GM21576 (cell line): ENCODE results near the gene LGI4.
"Not testable (repeated sequence)": the region's sequence is repeated elsewhere in the genome, so short reads cannot be mapped to it uniquely, and the experiment has no call there.

Source experiments
- ATAC-seq: cut with Tn5 transposase; IDR thresholded peaks from one replicate; pipeline ENCODE4 v1.9.1; 2021; ENCODE audit warnings: mild to moderate bottlenecking, moderate library complexity; ENCODE audit not compliant: unreplicated experiment

The LGI4 gene

DNA sequence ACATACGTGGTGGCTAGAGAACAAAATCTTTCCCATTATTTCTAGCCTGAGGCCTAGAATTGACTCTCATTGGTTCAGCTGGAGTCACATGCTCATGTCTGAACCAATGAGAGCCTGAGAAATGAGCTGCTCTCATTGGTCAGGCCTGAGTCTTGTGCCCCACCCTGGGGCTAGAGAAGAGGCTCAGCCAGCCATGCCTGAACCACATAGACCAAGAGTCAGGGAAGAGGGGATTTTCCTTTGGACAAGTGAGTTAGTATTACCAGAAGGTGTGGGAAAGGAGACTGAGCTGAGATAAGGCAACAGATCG, 26.5 kb upstream of the LGI4 start:
- no peak for ATAC-seq

DNA sequence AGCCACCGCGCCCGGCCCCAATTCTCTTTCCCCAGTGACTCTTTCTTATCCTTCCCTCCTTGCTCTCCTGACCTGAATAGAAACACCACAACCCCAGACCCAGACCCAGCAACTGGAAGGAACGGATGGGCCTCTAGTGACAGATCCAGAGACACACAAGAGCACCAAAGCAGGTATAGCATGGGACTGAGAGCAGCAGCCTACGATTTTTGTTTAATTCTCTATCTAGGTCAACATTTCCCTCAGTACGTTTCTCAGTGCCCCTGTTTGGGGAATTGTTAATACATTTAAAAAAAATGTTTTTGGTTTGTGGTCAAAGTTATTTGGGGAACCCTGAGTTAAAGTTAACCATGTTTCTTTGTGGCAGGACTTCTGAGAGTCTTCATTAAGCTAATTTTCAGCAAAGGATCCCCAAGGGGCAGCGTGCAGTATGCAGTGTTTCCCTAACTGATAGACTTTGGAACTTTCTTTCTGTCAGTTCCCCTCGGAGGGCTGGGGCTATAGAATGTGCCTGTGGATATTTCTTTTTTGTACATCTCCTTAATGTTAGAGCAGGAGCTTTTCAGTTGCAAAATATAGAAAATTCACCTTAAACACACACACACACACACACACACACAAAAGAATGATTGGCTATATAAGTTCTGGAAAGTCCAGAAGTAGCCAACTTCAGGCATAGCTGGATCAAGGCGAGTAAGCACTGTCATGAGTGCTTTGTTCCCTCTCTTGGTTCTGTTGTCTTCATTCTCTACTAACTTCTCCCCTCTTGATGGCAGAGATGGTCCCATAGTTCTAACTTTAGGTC, 26.0 kb upstream of the LGI4 start:
- ATAC-seq = no peak

DNA sequence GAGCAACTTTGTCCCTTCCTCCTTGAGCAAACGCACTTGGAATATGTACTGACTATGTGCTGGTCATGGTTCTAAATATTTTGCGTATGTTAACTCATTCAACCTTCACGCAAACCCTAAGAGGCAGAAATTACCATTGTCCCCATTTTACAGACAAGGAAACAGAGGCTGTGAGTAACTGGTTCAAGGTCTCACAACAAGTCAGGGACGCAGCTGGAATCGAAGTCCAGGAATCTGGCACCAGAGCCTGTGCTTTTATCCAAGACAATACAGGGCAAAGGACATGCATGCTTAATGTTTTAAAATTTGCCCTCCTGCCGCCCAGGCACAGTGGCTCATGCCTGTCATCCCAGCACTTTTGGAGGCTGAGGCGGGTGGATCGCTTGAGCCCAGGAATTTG, 24.7 kb upstream of the LGI4 start:
- ATAC-seq = no peak

DNA sequence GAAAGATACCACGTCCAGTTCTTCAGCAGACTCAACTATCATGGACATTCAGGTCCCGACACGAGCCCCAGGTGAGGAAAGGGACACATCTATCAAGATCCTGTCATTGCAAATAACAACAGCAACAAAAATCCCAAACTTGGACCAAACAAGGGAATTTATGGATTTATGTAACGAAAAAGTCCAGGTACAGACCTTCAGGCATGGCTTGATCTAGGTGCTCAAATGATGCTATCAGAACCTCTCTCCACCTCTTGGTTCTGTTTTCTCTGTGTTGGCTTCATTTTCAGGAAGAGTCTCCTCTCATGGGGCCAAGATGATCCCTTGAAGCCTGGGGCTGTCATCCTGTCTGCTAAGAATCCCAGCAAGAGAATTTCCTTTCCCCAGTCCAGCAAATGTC, 22.6 kb upstream of the LGI4 start:
- ATAC-seq = no peak

DNA sequence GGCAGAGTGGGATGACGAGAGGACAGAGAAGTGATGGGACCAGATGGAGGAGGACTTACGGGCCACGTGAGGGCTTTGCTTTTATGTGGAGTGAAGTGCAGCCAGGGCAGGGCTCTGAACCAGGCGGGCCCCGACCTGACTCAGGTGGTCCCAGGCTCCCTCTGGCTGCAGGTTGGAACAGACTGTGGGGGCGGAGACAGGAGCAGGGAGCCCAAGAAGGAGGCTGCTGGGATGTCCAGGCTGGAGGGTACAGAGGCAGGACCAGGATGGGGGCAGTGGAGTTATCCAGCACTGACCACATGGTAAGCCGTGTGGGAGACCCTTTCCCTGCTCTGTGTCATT, 21.8 kb upstream of the LGI4 start:
- no peak for ATAC-seq

DNA sequence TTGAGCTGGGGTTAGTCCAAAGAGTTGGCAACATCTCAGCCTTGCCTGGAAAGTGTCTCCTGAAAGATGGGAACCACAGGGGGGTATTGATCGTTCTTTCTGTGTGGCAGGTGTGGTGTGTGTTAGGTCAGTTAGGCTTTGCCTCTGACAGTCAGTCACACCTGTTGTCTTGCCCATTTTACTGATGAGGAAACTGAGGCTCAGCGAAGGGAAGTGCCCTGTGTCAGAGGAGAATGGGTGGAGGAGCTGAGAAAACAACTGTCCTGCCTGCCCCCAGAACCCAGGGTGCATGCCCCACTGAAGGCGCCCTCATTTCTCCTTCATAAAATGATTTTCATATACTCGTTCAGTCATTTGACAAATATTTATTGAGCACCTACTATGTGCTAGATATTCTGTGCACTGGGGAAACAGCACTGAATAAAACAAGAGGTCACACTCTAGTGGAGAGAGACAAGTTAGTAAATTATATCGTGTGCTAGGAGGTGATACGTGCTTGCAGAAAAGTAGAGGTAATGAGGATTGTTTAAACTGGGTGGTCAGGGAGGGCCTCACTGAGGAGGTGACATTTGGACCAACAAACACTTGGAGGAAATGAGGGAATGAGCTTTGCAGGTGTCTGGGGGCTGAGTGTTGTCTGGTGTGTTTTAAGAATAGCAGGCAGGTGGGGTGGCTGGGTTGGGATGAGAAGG, 21.3 kb upstream of the LGI4 start:
- no peak for ATAC-seq

DNA sequence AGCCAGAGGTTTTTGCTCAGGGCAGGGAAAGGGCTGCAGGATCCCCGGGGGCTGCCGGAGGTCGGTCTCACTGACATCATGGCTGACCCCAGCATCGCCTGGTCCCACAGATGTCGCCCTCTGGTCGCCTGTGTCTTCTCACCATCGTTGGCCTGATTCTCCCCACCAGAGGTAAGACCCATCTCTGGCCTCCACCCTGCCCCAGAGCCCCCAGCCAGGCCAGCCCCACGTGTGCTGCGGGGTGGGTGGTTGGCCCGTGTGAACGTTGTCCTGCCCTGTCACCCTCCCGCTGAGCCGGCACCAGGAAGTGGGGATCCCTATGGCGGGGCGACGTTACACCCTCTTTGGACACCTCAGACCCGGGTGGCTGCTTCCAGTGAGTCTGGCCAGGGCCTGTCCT, 20.6 kb upstream of the LGI4 start:
- ATAC-seq = no peak

DNA sequence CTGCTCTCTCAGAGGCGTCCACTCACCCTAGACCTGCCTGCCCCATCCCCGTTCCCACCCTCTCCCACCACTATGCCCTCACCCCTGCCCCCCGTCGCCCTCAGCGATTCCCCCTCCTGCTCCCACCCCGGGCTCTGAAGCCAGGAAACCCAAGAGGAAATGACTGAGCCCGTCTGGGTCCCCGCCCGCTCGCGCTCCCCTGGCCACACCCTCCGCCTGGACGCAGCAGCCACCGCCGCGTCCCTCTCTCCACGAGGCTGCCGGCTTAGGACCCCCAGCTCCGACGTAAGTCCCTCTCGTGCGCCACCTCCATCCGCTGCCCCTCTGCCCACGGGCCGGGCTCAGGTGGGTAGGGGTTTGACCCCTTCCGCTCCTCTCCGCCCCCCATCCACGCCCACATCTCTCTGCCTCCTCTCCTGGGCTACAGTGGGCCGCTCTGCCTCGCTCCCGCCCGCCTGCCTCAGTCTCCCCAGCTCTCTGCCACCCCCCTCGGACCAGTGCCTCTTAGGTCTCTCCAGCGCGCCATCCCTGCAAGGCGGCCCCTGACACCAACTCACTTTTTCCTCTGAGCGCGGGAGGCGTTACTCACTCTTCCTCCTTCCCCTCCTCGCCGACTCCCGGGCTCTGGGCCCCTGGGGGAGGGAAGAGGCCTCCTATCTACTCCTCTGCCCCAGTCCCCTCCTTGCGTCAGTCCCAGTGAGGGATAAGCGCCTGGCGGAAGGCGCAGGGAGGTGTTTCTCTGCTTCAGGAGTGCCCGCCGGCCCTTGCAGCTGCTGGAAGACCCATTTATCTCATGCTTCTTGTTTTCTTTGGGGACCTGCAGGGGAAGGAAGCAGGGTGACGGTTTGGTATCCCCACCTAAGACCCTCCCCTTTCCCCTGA, 19.9 kb upstream of the LGI4 start, which contains the start of gene FXYD5:
Gene FXYD5, plus strand, starts transcription at position 211 of the 882 bp plus-strand sequence. CDS start 816 bp downstream, outside the sequence.
- no peak for ATAC-seq

DNA sequence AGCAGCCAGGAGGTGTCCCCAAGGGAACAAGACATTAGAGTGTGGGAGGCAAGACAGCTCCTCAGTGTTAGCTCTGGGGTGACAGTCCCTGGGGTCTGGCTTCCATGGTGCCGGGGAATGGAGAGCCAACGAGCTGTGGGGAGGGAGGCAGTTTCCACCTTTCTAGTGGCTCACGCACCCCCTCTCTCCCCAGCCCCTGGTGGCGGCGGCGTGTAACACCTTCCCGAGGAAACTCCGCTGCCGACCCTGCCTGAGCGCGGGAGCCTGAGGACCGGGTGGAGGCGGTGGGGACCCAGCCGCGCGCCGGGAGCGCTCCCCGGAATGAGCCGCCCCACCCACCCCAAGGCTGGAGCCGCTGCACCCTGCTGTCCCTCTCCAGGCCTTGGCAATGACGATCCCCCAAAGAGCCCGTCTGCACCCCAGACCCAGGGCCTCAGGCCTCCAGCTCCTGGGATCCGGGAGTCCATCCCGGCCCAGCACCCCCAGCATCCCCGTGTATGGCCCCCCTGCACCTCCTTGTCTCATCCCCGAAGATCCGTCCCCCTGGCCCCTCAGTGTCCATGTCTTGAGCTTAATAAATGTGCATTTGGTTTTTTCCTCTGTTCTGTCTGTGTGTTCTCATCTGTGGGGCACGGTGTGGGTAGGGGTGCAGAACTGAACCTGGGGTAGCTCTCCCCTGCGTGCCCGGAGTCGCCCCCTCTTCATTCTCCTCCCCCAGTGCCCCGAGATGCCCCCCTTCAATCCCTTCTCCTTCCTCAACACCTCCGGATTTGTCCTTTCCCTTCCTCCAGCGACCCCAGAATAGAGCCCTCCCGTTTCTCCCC, 19.1 kb upstream of the LGI4 start:
- no peak for ATAC-seq

DNA sequence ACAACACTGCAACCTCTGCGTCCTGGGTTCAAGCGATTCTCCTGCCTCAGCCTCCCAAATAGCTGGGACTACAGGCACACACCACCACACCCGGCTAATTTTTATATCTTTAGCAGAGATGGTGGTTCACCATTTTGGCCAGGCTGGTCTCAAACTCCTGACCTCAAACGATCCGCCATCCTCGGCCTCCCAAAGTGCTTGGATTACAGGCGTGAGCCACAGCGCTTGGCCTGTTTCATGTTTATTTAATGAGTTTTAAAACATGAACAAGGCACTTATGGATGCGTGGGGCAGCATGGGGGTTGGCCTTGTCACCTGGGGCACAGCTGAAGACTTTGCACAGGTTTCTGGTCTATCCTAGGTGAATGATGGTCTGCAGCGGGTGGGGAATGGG, 18.3 kb upstream of the LGI4 start:
- ATAC-seq = not testable (repeated sequence)

DNA sequence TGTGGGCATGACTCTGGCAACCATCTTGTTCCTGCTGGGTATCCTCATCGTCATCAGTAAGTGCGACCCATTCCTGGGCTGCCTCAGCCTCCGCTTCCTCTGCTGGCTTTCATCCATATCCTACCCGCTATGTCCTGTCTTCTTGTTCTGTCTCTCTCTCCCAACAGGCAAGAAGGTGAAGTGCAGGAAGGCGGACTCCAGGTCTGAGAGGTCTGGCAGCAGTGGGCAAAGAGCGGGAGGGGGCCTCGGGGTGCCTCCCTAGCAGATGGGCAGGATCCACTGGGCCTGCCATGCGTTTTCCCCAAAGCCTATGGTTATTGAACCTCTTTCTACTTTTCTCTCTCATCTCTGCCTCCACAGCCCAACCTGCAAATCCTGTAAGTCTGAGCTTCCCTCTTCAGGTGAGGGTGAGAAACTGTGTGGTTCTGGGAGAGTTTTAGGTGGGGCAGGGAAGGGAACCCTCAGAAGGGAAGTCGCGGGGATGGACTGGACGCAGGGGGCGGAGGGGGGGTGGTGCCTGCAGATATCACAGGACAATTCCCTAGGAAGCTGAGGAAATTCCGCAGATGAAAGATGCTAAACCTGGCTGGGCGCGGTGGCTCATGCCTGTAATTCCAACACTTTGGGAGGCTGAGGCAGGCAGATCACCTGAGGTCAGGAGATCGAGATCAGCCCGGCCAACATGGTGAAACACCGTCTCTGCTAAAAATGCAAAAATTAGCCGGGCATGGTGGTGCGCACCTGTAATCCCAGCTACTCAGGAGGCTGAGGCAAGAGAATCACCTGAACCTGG, 16.6 kb upstream of the LGI4 start:
- no peak for ATAC-seq

DNA sequence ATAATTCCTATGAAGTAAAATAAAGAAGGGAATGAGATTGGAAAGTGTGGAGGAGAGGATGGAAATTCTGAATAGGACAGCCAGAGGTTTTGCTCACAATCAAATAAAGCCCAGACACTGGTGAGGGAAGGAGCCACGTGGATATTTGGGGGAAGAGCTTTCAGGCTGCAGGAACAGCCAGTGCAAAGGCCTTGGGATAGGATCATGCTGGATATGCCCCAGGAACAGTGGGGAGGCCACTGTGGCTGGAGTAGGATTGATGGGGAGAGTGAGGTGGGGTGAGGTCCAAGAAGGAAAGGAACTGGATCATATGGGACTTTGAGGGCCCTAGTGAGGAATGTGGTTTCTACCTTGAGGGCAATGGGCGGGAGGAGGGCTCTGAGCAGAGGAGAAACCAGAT, 15.6 kb upstream of the LGI4 start:
- no peak for ATAC-seq

DNA sequence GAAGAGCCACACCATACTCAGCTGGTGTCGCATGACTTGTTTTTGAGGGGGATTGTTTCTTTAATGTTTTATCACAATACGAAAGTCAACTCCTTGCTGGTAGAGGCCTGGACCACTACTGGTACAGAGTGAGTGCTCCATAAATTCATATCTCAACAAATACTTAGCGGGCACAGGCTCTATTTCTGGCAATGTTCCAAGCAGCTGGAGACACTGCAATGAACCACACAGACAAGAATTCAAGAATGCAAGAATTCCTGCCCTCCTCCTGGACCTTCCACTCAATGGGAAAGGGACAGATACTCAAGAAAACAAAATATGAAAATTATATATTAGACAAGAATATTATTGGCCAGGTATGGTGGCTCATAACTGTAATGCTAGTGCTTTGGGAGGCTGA, 14.6 kb upstream of the LGI4 start:
- ATAC-seq = no peak

DNA sequence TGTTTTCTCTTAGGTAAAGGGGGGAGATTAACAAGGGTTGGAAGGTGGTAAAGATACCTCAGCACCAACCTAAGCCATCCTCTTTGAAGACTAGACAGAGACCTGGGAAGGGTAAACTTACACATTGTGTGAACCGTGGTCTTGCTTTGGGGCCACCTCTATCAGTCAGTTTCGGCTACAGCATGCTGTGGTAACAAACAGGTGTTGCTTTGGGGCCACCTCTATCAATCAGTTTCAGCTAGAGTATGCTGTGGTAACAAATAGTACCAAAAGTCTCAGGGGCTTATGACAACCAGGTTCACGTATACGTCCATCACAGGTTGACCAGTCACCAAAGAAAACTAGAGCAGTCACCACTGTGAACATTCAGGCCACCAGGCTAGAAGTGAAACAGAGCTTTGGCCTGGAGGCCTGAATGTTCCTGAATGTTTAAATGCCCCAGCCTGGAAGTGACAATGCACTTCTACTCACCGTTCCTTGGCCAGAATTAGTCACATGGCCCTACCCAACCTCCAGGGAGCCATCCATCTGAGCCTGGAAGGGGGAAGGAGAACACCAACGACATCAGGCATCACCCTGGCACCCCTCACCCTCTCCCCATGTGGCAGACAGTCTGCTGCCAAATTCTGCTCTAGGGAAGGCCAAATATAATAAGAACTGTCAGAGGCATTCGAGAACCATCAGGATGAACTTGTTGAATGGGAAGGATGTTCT, 12.0 kb upstream of the LGI4 start:
- no peak for ATAC-seq

DNA sequence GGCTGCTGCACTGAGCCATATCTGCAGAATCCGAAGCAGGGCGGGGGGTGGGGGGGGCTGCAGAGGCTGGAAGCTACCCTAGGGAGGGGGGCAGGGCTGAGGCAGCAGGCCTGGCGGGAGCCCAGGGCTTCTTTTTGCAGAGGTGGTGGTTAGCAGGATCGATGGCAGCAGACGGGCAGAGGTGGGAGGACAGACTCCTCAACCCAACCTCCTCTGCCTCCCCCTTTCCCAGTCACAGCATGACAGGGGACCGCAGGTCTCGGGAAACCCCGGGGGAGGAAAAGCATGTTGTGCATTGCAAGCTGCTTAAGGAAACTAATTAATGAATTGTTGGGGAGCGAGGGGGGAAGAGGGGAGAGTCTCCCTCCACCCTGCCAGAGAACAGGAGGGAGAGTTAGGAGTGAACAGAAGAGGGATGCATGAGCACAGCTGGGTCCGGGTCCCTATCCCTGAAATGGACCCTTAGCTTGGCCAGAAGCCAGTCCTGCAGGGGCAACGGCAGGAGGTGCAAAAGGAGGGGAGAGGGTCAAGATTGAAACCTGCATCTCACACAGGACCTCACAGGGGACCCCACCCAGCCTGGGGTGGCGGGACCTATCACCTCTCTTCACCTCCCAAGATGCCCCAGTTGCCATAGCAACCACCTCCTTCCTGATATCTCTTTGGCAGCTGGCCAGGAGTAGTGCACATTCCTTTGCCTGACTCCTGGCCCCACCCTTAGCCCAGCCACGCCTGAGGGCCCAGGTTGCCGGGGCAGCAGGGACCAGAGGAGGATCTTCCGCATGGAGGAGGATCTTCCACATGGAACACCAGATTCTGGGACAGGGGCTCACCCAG, 10.0 kb upstream of the LGI4 start:
- no peak for ATAC-seq

DNA sequence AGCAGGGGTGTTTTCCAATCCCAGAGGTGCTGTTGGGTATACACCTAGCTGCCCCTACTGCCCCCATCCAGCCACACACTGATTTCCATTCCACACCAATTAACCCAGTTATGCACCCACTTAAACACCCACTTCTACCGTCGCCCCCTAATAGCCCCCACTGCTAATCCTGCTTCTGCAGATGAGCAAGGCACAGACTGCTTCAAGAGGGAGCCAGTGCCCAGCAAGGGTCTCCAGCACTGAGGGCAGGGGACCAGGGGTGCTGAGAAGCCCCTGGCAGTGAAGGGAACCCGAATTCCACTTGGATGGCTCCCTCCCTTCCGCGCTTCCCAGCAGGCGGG, 9.4 kb upstream of the LGI4 start:
- ATAC-seq = no peak

DNA sequence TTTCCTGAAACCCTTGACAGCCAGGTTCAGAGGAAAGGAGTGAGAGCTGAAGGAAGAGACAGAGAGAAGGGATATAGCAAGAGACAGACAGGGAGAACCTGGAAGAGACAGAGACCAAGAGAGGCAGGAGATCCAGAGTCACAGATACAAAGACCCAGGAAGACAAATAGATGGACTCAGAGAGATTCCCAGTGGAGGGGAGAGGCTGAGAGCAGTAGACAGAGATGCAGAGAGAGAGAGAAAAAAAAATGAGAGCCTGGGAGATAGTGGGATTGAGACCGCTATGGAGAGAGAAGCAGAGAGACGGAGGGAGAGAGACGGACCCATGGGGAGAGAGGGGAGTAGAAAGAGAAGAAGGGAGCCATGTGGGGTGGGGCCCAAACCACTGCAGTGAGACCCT, 9.0 kb upstream of the LGI4 start:
- no peak for ATAC-seq

DNA sequence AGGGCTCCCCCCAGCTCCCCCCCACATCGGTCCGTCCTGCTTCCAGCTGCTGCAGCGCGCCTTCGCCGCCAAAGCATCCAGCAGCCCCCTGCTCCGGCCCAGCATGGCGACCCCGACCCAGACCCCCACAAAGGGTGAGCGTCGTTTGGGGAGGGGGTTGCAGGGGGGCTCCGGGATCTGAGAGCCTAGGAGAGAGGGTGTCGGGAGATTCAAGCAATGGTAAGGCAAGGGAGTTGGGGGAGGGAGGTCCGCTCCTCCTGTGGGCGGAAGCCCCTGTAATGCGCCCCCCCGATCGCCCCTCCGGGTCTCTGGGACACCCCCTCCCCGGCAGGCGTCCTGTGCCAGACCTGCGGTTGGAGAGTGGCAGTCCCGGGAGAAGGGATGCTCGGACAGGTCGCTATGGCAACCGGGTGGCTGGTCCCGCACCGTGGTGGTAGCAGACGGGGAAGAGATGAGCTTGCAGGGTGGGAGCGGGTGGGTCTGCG, 8.4 kb upstream of the LGI4 start, which contains the start of gene FXYD7:
Gene FXYD7, plus strand, starts transcription at position 25 of the 485 bp plus-strand sequence. Its CDS starts 79 bp downstream, at position 104.
- no peak for ATAC-seq
